H1 (cell line): ENCODE data around the gene CDCA4. TPM values are rescaled to one million over a fixed set of nuclear protein-coding genes. Genes with fewer than 3 reads are reported as not detected.

ENCODE experiments used
- CTBP2 ChIP-seq: IDR thresholded peaks from 2 replicates; pipeline ENCODE4 v1.7.0; 2011; ENCODE audit warnings: borderline replicate concordance, mild to moderate bottlenecking, moderate library complexity, mixed read lengths, low read length; ENCODE audit not compliant: insufficient read depth, insufficient read length
- HDAC2 ChIP-seq, 2 experiments: fragments of 300-600 bp in 1 of 2; sonication (generic) in 1 of 2; IDR thresholded peaks; 2 replicates each; pipeline ENCODE4 v1.6.1; 2011 to 2012; ENCODE audit warnings: low read depth in 2 of 2, low read length in 2 of 2, mild to moderate bottlenecking in 2 of 2, moderate library complexity in 2 of 2, borderline replicate concordance in 1 of 2, inconsistent platforms in 1 of 2
- HDAC6 ChIP-seq: IDR thresholded peaks from one replicate; pipeline ENCODE4 v1.7.1; 2012; ENCODE audit warnings: low read depth, mild to moderate bottlenecking, inconsistent platforms, low read length, moderate library complexity
- KDM5A ChIP-seq: fragments of 200-600 bp; IDR thresholded peaks from 2 replicates; pipeline ENCODE4 v1.7.1; 2012; ENCODE audit warnings: mild to moderate bottlenecking, low read length, inconsistent platforms, mixed read lengths
- NANOG ChIP-seq: IDR thresholded peaks from 2 replicates; pipeline ENCODE4 v1.6.1; 2011; ENCODE audit warnings: low read length, low read depth, mild to moderate bottlenecking, inconsistent platforms; ENCODE audit not compliant: insufficient read depth, poor library complexity, severe bottlenecking
- RNF2 ChIP-seq: fragments of 200-900, 300-1000 bp; sonication (generic); IDR thresholded peaks from 2 replicates; pipeline ENCODE4 v1.7.1; 2016; ENCODE audit warnings: borderline replicate concordance, low read depth, mild to moderate bottlenecking, antibody characterized with exemption, low read length; ENCODE audit not compliant: poor library complexity, severe bottlenecking; ENCODE audit errors: missing control alignments
- SAP30 ChIP-seq: fragments of 300-600 bp; sonication (generic); IDR thresholded peaks from 2 replicates; pipeline ENCODE4 v1.7.1; 2012; ENCODE audit warnings: low read length, moderate library complexity, mild to moderate bottlenecking, inconsistent platforms; ENCODE audit not compliant: insufficient read depth, insufficient replicate concordance
- SP4 ChIP-seq: IDR thresholded peaks from 2 replicates; pipeline ENCODE4 v1.6.1; 2012; ENCODE audit warnings: low read length, inconsistent platforms
- TBP ChIP-seq: IDR thresholded peaks from 2 replicates; pipeline ENCODE4 v1.6.1; 2011; ENCODE audit warnings: low read depth, low read length, improper control_type of control experiment
- polyA plus RNA-seq, 7 experiments: library from polyadenylated mRNA; depleted of rRNA in 3 of 7; stranded (reverse) in 5 of 7; unstranded in 2 of 7; fragments of >200 nt in 5 of 7; fragments of 200-250 nt in 2 of 7; gene quantifications; 1 replicate in 5 of 7; 2 replicates in 1 of 7; 4 replicates in 1 of 7; pipeline versions ENCODE4 v1.2.1 to v1.2.3, GENCODE V29; 2011 to 2013; ENCODE audit warnings: missing spikeins in 2 of 7, mixed read lengths in 2 of 7
- total RNA-seq: library from RNA; stranded (reverse); fragmentation: NEBNext Ultra II Directional; extraction: Animal tissue kit (Norgen Biotek cat#: 25700); gene quantifications from 2 replicates; pipeline ENCODE4 v1.2.1, GENCODE V29; 2021

CDCA4 gene
- total and polyA plus RNA-seq, 2 of the 8 experiments (the other 6 are each of a cell fraction or from before 2014, with no cell fraction given) = 49.9 to 62.4 TPM

DNA sequence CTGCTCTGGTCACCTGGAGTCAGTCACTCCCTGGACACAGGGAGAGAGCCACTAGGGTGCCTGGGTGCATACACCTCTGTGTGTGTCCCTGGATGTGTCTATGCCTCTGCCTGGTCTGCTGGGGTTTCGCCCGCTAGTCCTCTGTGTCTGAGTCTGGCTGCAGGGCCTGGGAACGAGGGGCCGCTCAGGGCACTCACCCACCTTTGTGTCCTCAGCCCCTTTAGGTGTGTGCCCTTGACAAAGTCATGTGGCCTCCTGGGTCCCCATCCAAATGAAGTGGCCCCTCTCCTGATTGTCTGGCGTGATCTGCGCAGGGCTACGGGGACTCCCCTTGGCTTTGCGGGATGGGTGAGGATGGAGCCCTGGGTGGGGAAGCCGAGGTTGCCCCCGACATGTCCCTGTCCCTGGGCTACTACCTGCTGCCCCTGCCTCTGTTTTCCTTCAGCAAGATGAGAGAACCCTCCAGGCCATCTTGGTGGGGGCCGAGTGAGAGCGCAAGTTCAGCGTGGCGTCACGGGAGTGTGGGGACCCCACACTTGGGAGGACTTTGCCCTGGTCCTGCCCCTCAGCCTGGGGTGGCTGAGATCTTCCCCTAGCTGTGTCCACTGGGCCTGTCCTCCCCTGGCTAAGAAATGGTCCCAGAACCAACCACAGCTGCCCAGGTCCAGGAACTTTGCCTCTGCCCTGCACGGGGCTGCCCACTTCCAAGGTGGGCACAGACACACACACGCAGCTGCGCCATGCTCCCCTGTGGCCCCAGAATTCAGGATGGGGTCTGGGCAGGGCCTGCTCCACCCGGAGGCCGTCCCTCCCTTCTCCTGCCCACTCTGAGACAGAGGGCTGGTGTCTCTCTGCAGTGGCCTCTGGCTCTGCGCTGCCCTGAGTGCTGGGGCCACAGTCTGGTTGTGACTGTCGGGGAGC is 40.0 kb downstream of the CDCA4 start (continued):
- TF ChIP-seq NANOG = no peak
- no peak for TF ChIP-seq RNF2
- no peak for TF ChIP-seq HDAC6
- no peak for TF ChIP-seq CTBP2
- TF ChIP-seq TBP = no peak
- no peak for TF ChIP-seq KDM5A
- TF ChIP-seq SP4 = no peak
- TF ChIP-seq SAP30 = no peak
- TF ChIP-seq HDAC2 (IDR thresholded peaks at IDR 0.05; ENCODE audit: borderline replicate concordance in 1 of 2, low read depth in 2 of 2, low read length in 2 of 2) = no peak
